Stimulated activated naive CD8-positive, alpha-beta T cell treated with anti-CD3 and anti-CD28 coated beads, Interleukin-15, amount 100 ng/mL, for 72 hours (primary cell): ENCODE data around the gene MUC12.
A peak's percentile ranks its signal among the peaks of the same experiment; 100 is the strongest.

ENCODE experiments used
- ATAC-seq: fragments of 150-1000 bp; cut with Tn5 transposase; 2 replicates; pipeline ENCODE4 v1.10.0; 2021; ENCODE audit warnings: mild to moderate bottlenecking, moderate library complexity
- DNase-seq, 2 donors: peaks; one replicate each; pipeline ENCODE4 v3.0.0; 2021 to 2022
- H3K27ac Mint-ChIP-seq, 2 donors: one replicate each; pipeline ENCODE4 v1.8.0; 2022; ENCODE audit warnings: mild to moderate bottlenecking in 2 of 2, mixed read lengths in 2 of 2, moderate library complexity in 2 of 2
- H3K27me3 Mint-ChIP-seq: one replicate; pipeline ENCODE4 v1.8.0; 2022; ENCODE audit warnings: mixed read lengths
- H3K4me1 Mint-ChIP-seq: one replicate; pipeline ENCODE4 v1.8.0; 2022; ENCODE audit warnings: mild to moderate bottlenecking, mixed read lengths
- H3K4me3 Mint-ChIP-seq, 2 donors: one replicate each; pipeline ENCODE4 v1.8.0; 2022; ENCODE audit warnings: mild to moderate bottlenecking in 2 of 2, mixed read lengths in 2 of 2, moderate library complexity in 1 of 2
- H3K9me3 Mint-ChIP-seq, 2 donors: one replicate each; pipeline ENCODE4 v1.8.0; 2022; ENCODE audit warnings: mixed read lengths in 2 of 2

MUC12 gene

GRCh38 chr7:100949933-100950443 lies 19.4 kb upstream of the MUC12 start:
- Mint-ChIP-seq H3K27me3 (peaks cover 30% of the 10 kb centered on the region), H3K4me3 (no peak overlapping the region)
- no peak for ATAC-seq

GRCh38 chr7:100951172-100951571 lies 18.2 kb upstream of the MUC12 start:
- Mint-ChIP-seq H3K4me3 (no peak overlapping the region), H3K9me3 (no peaks in the 10 kb centered on the region), H3K4me1 (no peaks in the 10 kb centered on the region), H3K27me3 (peaks cover 18% of the 10 kb centered on the region), H3K27ac (no peak overlapping the region)
- ATAC-seq, result no peak
- DNase-seq, result no peak

More at GRCh38 chr7:100949933-100950443, 19.4 kb upstream of the MUC12 start:
- H3K4me1 Mint-ChIP-seq, result no peaks in the 10 kb centered on the region
- no peaks in the 10 kb centered on the region for H3K9me3 Mint-ChIP-seq
- DNase-seq, result no peak
- H3K27ac Mint-ChIP-seq, result no peak overlapping the region

GRCh38 chr7:100951888-100952560 lies 17.3 kb upstream of the MUC12 start:
- H3K27me3 Mint-ChIP-seq, result peaks cover 13% of the 10 kb centered on the region
- H3K27ac Mint-ChIP-seq, result no peak overlapping the region
- H3K4me3 Mint-ChIP-seq, result no peak overlapping the region
- H3K4me1 Mint-ChIP-seq, result no peaks in the 10 kb centered on the region
- peak in 1 of 2 donors; percentile 29 for DNase-seq
- no peaks in the 10 kb centered on the region for H3K9me3 Mint-ChIP-seq
- ATAC-seq, result peak; percentile 65

GRCh38 chr7:100952641-100953040 lies 16.7 kb upstream of the MUC12 start:
- DNase-seq (no peak), ATAC-seq (peak; percentile 31)
- Mint-ChIP-seq H3K4me1 (no peaks in the 10 kb centered on the region), H3K9me3 (no peaks in the 10 kb centered on the region), H3K27me3 (peaks cover 13% of the 10 kb centered on the region), H3K4me3 (no peak overlapping the region), H3K27ac (no peak overlapping the region)

GRCh38 chr7:100957832-100958421 lies 11.4 kb upstream of the MUC12 start:
- no peak overlapping the region for H3K4me3 Mint-ChIP-seq
- DNase-seq (no peak), ATAC-seq (no peak)
- no peaks in the 10 kb centered on the region for H3K4me1 Mint-ChIP-seq
- no peak overlapping the region for H3K27ac Mint-ChIP-seq
- H3K27me3 Mint-ChIP-seq, result peaks cover 5% of the 10 kb centered on the region
- no peaks in the 10 kb centered on the region for H3K9me3 Mint-ChIP-seq

GRCh38 chr7:100959894-100960293 lies 9.5 kb upstream of the MUC12 start:
- DNase-seq, result no peak
- Mint-ChIP-seq H3K4me3 (no peak overlapping the region), H3K27me3 (peaks cover 24% of the 10 kb centered on the region), H3K4me1 (no peaks in the 10 kb centered on the region), H3K9me3 (no peaks in the 10 kb centered on the region), H3K27ac (no peak overlapping the region)
- ATAC-seq, result no peak

- Mint-ChIP-seq H3K4me3 (no peak overlapping the region), H3K27me3 (peaks cover 50% of the 10 kb centered on the region), H3K9me3 (no peaks in the 10 kb centered on the region), H3K4me1 (peaks cover 22% of the 10 kb centered on the region), H3K27ac (no peak overlapping the region)
- ATAC-seq, result no peak
- no peak for DNase-seq
These were observed 6.8 kb upstream of the MUC12 start for GRCh38 chr7:100962537-100962936.

- H3K9me3 Mint-ChIP-seq, result no peaks in the 10 kb centered on the region
- no peak overlapping the region for H3K27ac Mint-ChIP-seq
- H3K4me3 Mint-ChIP-seq, result no peak overlapping the region
- peaks cover 59% of the 10 kb centered on the region for H3K27me3 Mint-ChIP-seq
- DNase-seq, result no peak
- no peak for ATAC-seq
- peaks cover 22% of the 10 kb centered on the region for H3K4me1 Mint-ChIP-seq
These were observed 6.0 kb upstream of the MUC12 start for GRCh38 chr7:100963386-100963785.

GRCh38 chr7:100963874-100964273 lies 5.5 kb upstream of the MUC12 start:
- peaks cover 64% of the 10 kb centered on the region for H3K27me3 Mint-ChIP-seq
- no peaks in the 10 kb centered on the region for H3K9me3 Mint-ChIP-seq
- H3K4me1 Mint-ChIP-seq, result peaks cover 22% of the 10 kb centered on the region
- DNase-seq (no peak), ATAC-seq (no peak)
- H3K27ac Mint-ChIP-seq, result no peak overlapping the region
- no peak overlapping the region for H3K4me3 Mint-ChIP-seq

- Mint-ChIP-seq H3K4me3 (no peak overlapping the region), H3K9me3 (no peaks in the 10 kb centered on the region), H3K4me1 (peaks cover 22% of the 10 kb centered on the region), H3K27me3 (peaks cover 71% of the 10 kb centered on the region), H3K27ac (no peak overlapping the region)
- ATAC-seq (no peak), DNase-seq (no peak)
These were observed 4.7 kb upstream of the MUC12 start for GRCh38 chr7:100964630-100965029.

GRCh38 chr7:100965045-100965722 lies 4.2 kb upstream of the MUC12 start:
- no peak for ATAC-seq

GRCh38 chr7:100965723-100966541 lies 3.4 kb upstream of the MUC12 start:
- peak; percentile 85 to 90 for DNase-seq
- ATAC-seq, result peak; percentile 86
- H3K4me1 Mint-ChIP-seq, result peaks cover 22% of the 10 kb centered on the region
- H3K27me3 Mint-ChIP-seq, result peaks cover 81% of the 10 kb centered on the region
- peak overlapping the region; percentile 75 to 82 for H3K4me3 Mint-ChIP-seq
- H3K9me3 Mint-ChIP-seq, result no peaks in the 10 kb centered on the region
- H3K27ac Mint-ChIP-seq, result peak overlapping the region in 1 of 2 donors; percentile 42

More at GRCh38 chr7:100965045-100965722, 4.2 kb upstream of the MUC12 start:
- H3K9me3 Mint-ChIP-seq, result no peaks in the 10 kb centered on the region
- H3K4me3 Mint-ChIP-seq, result peak overlapping the region; percentile 75 to 82
- peaks cover 22% of the 10 kb centered on the region for H3K4me1 Mint-ChIP-seq
- H3K27me3 Mint-ChIP-seq, result peaks cover 77% of the 10 kb centered on the region
- no peak for DNase-seq
- H3K27ac Mint-ChIP-seq, result no peak overlapping the region

GRCh38 chr7:100966542-100967291 lies 2.6 kb upstream of the MUC12 start:
- Mint-ChIP-seq H3K4me3 (peak overlapping the region; percentile 54 to 62), H3K4me1 (peaks cover 22% of the 10 kb centered on the region), H3K9me3 (no peaks in the 10 kb centered on the region), H3K27me3 (peaks cover 89% of the 10 kb centered on the region), H3K27ac (no peak overlapping the region)
- DNase-seq (peak in 1 of 2 donors; percentile 17), ATAC-seq (no peak)

- peaks cover 22% of the 10 kb centered on the region for H3K4me1 Mint-ChIP-seq
- H3K27me3 Mint-ChIP-seq, result peaks cover 94% of the 10 kb centered on the region
- no peak overlapping the region for H3K27ac Mint-ChIP-seq
- H3K9me3 Mint-ChIP-seq, result no peaks in the 10 kb centered on the region
- ATAC-seq (no peak), DNase-seq (no peak)
- peak overlapping the region; percentile 9 to 62 for H3K4me3 Mint-ChIP-seq
These were observed 2.0 kb upstream of the MUC12 start for GRCh38 chr7:100967292-100967863.
